NCI-H446 treated with DMSO at 0.1 percent for 48 hours (cell line): ENCODE results near the gene P2RX4.
"Not testable (repeated sequence)": the region's sequence is repeated elsewhere in the genome, so short reads cannot be mapped to it uniquely, and the experiment has no call there.

Experiments used
- DNase-seq: peaks from one replicate; lab custom pipeline; 2025; lab: John Stamatoyannopoulos, UW

P2RX4 gene

GRCh38 chr12:121189131-121189530 is 20.8 kb upstream of the P2RX4 start:
- no peak for DNase-seq

- no peak for DNase-seq
Measured at GRCh38 chr12:121189619-121190155, 20.2 kb upstream of the P2RX4 start.

GRCh38 chr12:121190523-121191031 is 19.4 kb upstream of the P2RX4 start:
- DNase-seq, result no peak

DNA sequence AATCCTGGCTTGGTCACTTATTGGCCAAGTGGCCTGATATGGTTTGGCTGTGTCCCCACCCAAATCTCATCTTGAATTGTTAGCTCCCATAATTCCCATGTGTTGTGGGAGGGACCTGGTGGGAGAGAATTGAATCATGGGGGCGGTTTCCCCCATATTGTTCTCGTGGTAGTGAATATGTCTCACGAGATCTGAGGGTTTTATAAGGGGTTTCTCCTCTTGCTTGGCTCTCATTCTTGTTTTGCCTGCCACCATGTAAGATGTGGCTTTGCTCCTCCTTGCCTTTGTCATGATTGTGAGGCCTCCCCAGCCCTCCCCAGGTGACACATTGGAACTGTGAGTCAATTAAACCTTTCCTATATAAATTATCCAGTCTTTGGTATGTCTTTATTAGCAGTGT is 18.8 kb upstream of the P2RX4 start:
- no peak for DNase-seq

- no peak for DNase-seq
Measured at GRCh38 chr12:121196902-121197301, 13.0 kb upstream of the P2RX4 start.

- no peak for DNase-seq
Measured at GRCh38 chr12:121198949-121199348, 11.0 kb upstream of the P2RX4 start.

DNA sequence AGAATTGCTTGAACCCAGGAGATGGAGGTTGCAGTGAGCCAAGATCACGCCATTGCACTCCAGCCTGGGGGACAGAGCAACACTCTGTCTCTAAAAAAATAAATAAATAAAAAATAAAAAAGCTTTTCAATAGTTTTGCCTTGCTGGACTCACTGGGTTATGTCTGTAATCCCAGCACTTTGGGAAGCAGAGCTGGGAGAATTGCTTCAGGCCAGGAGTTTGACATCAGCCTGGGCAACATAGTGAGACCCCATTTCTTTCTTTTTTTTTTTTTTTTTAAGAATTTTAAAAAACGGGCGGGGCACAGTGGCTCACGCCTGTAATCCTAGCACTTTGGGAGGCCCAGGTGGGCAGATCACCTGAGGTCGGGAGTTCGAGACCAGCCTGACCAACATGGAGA is 8.8 kb upstream of the P2RX4 start:
- not testable (repeated sequence) for DNase-seq

GRCh38 chr12:121202407-121203355 is 7.2 kb upstream of the P2RX4 start:
- no peak for DNase-seq

DNA sequence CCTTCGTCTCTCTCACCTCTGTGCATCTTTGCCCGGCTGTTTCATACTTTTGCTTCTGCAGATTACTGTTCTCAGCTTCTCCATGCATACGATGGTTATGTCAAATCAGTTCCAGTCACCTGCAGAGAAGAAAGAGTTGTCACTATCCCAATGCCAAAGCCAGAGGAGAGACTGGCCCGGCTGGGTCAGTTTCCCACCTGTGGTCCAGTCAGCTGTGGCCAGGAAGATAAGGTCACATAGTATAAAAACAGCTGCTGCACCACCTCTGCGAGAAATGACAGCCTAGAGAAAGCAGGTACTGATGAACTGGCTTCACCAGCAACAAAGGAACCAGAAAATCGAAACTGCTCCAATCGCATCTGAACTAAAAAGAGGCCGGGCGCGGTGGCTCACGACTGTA is 6.4 kb upstream of the P2RX4 start:
- DNase-seq, result no peak

- DNase-seq, result no peak
Measured at GRCh38 chr12:121205491-121205890, 4.4 kb upstream of the P2RX4 start.

- DNase-seq, result not testable (repeated sequence)
Measured at GRCh38 chr12:121208571-121208970, 1.4 kb upstream of the P2RX4 start.

DNA sequence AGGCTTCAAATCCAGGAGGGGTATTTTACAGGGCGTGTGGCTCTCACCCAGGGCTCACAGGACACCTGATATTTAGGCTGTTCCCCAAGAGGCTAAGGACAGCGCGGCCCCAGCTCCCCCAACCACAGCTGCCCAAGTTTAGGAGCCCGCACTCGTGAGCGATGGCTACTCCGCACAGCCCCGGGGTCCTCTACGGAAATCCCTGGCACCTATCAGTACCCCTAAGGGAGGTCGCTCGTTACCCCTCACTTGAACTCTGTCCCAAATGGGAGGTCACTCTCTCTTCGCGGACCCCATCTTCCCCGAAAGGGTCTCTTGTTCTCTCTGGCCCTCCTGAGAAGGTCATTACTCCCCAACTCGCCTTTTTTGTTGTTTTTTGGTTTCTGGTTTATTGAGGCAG is 708 bp upstream of the P2RX4 start:
- DNase-seq, result no peak

DNA sequence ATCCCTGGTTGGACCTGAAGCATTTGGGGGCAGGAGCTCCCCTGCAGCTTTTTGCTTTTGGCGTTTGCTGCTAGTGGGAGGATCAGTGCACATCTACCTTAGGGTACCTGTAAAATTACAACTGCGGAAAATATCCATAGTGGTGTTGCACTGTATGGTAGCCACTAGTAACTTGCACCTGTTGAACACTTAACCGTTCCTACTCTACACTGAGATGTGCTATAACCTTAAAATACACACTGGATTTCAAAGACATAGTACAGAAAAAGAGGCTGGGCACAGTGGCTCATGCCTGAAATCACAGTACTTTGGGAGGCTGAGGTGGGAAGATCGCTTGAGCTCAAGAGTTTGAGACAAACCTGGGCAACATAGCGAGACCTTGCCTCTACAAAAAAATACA is 2.9 kb downstream of the P2RX4 start:
- DNase-seq, result no peak

GRCh38 chr12:121214166-121214777 is 4.3 kb downstream of the P2RX4 start:
- DNase-seq, result no peak

- DNase-seq, result no peak
Measured at GRCh38 chr12:121214855-121215745, 5.2 kb downstream of the P2RX4 start.

GRCh38 chr12:121216102-121216501 is 6.2 kb downstream of the P2RX4 start:
- no peak for DNase-seq

- DNase-seq, result no peak
Measured at GRCh38 chr12:121217063-121217462, 7.1 kb downstream of the P2RX4 start.

DNA sequence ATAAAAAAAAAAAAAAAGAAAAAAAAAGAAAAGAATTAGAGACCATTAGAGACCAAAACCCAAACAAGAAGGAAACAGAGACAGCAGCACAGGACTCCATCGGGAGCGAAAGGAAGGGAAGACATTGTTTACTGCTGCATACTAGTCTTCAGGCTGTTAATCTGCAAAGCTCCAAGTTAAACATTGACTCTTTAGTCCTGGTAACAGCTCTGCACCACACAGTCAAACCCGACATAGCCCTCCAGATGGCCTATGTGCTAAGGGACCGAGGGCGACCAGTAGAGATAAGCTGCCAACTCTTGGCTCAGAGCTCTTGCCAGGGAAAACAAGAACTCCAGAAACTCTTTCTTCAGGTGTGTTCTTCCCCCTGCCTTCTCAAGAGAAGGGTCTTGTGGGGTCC is 7.8 kb downstream of the P2RX4 start:
- no peak for DNase-seq

DNA sequence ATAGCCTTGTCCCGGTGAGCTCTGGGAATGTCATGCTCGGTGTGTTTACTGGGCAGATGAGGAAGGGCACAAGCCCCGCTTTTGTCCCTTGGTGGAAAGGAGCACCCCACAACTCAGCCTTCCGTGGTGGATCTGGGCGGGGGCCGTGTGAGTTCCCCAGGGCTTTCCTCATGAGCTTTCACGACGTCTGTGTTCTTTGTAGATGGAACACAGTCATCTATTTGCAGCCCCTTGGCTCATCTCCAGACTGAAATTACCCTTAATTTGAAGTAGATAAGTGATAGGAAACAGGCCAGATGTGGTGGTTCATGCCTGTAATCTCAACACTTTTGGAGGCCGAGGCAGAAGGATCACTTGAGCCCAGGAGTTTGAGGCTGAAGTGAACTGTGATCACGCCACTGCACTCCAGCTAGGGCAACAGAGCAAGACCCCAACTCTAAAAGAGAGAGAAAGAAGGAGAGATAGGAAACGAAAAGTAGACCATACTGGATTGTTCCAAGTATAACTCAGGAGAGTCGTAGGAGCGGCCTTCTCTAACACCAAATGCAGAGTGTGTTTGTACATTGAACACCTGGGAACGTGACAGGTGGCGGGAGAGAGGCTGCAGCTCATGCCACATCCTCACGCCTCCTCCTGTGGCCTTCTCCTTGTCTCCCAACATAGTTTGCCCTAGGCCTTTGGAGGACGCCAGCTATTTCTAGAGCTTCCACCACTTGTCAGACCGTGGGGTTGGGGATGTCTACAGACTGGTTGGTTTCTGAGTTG is 8.8 kb downstream of the P2RX4 start:
- DNase-seq, result no peak

- no peak for DNase-seq
Measured at GRCh38 chr12:121219353-121219986, 9.5 kb downstream of the P2RX4 start.

DNA sequence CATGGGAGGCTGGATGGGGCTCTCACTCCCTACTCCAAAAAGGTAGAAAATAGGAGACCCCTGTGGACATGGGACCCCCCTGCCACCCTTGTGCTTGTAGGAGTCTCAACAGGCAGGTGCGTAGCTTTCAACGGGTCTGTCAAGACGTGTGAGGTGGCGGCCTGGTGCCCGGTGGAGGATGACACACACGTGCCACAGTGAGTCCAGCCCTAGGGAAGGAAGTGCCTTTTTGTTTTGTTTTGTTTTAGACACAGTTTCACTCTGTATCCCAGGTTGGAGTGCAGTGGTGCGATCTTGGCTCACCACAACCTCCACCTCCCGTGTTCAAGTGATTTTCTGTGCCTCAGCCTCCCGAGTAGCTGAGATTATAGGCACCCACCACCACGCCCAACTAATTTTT is 12.9 kb downstream of the P2RX4 start:
- no peak for DNase-seq
